Pons (tissue), 1 donor: ENCODE results near the gene OCIAD2.
"Not testable (repeated sequence)": the region's sequence is repeated elsewhere in the genome, so short reads cannot be mapped to it uniquely, and the experiment has no call there.

Experiments used
- DNase-seq: peaks from one replicate; pipeline ENCODE4 v3.0.0-alpha.2; 2016; ENCODE audit warnings: low spot score

OCIAD2 gene

GRCh38 chr4:48854395-48854683, 52.2 kb downstream of the OCIAD2 start:
- DNase-seq = no peak

GRCh38 chr4:48853604-48854394, 52.8 kb downstream of the OCIAD2 start:
- DNase-seq = no peak

GRCh38 chr4:48851651-48852050, 54.9 kb downstream of the OCIAD2 start:
- no peak for DNase-seq

- not testable (repeated sequence) for DNase-seq
Observed at GRCh38 chr4:48848799-48849198, 57.8 kb downstream of the OCIAD2 start.

GRCh38 chr4:48844843-48845242, 61.7 kb downstream of the OCIAD2 start:
- no peak for DNase-seq

- no peak for DNase-seq
Observed at GRCh38 chr4:48841045-48841827, 65.3 kb downstream of the OCIAD2 start.

GRCh38 chr4:48836658-48837057, 69.9 kb downstream of the OCIAD2 start:
- DNase-seq = no peak
